Nephron progenitor cell (in vitro differentiated cells): Measurements from ENCODE around the gene TWNK.

Experiments
- DNase-seq: peaks from one replicate; pipeline ENCODE4 v3.0.0; 2021
- H3K27ac Mint-ChIP-seq: 2 replicates; pipeline ENCODE4 v1.8.0; 2021; ENCODE audit warnings: mild to moderate bottlenecking, moderate library complexity, mixed read lengths
- H3K27me3 Mint-ChIP-seq: 2 replicates; pipeline ENCODE4 v1.8.0; 2021; ENCODE audit warnings: mild to moderate bottlenecking, low read depth, mixed read lengths; ENCODE audit not compliant: poor library complexity
- H3K36me3 Mint-ChIP-seq: 2 replicates; pipeline ENCODE4 v1.8.0; 2021; ENCODE audit warnings: low read depth, mixed read lengths
- H3K4me1 Mint-ChIP-seq: 2 replicates; pipeline ENCODE4 v1.8.0; 2021; ENCODE audit warnings: mixed read lengths
- H3K4me3 Mint-ChIP-seq: 2 replicates; pipeline ENCODE4 v1.8.0; 2021; ENCODE audit warnings: mild to moderate bottlenecking, moderate library complexity, mixed read lengths
- H3K9me3 Mint-ChIP-seq: 2 replicates; pipeline ENCODE4 v1.8.0; 2021; ENCODE audit warnings: mild to moderate bottlenecking, moderate library complexity, mixed read lengths
- CTCF ChIP-seq: fragments of 200-600 bp; sonication (generic); IDR thresholded peaks from 2 replicates; pipeline ENCODE4 v1.5.0; 2021; ENCODE audit warnings: antibody characterized with exemption

The TWNK gene

GRCh38 chr10:101042118-101042517 lies 54.8 kb downstream of the TWNK start:
- Mint-ChIP-seq H3K27ac (peak overlapping the region; percentile 99), H3K36me3 (no peaks in the 10 kb centered on the region)

GRCh38 chr10:101042667-101043362 lies 55.5 kb downstream of the TWNK start:
- TF ChIP-seq CTCF = no peak
- H3K36me3 Mint-ChIP-seq = no peaks in the 10 kb centered on the region
- DNase-seq = peak; percentile 97
- H3K4me1 Mint-ChIP-seq = peaks cover 83% of the 10 kb centered on the region
- H3K4me3 Mint-ChIP-seq = peak overlapping the region; percentile 91
- peaks cover 64% of the 10 kb centered on the region for H3K27me3 Mint-ChIP-seq
- no peaks in the 10 kb centered on the region for H3K9me3 Mint-ChIP-seq
- H3K27ac Mint-ChIP-seq = peak overlapping the region; percentile 99

More at GRCh38 chr10:101042118-101042517, 54.8 kb downstream of the TWNK start:
- Mint-ChIP-seq H3K9me3 (no peaks in the 10 kb centered on the region), H3K4me1 (peaks cover 81% of the 10 kb centered on the region), H3K4me3 (peak overlapping the region; percentile 91), H3K27me3 (peaks cover 64% of the 10 kb centered on the region)
- DNase-seq = no peak
- no peak for TF ChIP-seq CTCF

- peak overlapping the region; percentile 91 for H3K4me3 Mint-ChIP-seq
- no peak for DNase-seq
- H3K36me3 Mint-ChIP-seq = no peaks in the 10 kb centered on the region
- TF ChIP-seq CTCF = no peak
- H3K9me3 Mint-ChIP-seq = no peaks in the 10 kb centered on the region
- H3K4me1 Mint-ChIP-seq = peaks cover 83% of the 10 kb centered on the region
- H3K27ac Mint-ChIP-seq = peak overlapping the region; percentile 99
- peaks cover 64% of the 10 kb centered on the region for H3K27me3 Mint-ChIP-seq
Measured at GRCh38 chr10:101043363-101043707, 56.0 kb downstream of the TWNK start.
